ENCODE measurements around the gene IP6K2.

DNA sequence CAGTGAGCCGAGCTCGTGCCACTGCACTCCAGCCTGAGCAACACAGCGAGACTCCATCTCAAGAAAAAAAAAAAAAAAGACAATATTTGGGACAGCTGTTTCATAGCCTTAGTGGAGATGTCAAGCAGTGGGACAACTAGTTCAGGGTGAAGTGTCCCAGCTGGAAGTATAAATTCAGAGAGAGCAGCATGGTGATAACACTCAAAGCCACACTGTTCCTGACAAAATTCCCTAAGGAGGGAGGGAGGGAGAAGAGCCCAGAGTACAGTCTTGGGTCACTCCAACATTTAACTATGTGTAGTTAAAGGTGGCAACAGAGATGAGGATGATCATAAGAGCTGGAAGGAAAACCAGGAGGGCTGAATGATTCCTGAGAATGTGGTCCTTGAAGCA lies 21.1 kb upstream of the IP6K2 start:
- no peak for TF ChIP-seq EZH2 (IDR thresholded peaks at IDR 0.05; ENCODE audit: low read depth, low read length, severe bottlenecking)
- no peak for TF ChIP-seq KDM5A (IDR thresholded peaks at IDR 0.05; ENCODE audit: low read length)
- no peak for TF ChIP-seq ASH2L (IDR thresholded peaks at IDR 0.05; ENCODE audit: low read length)
- TF ChIP-seq, protein P1, sequence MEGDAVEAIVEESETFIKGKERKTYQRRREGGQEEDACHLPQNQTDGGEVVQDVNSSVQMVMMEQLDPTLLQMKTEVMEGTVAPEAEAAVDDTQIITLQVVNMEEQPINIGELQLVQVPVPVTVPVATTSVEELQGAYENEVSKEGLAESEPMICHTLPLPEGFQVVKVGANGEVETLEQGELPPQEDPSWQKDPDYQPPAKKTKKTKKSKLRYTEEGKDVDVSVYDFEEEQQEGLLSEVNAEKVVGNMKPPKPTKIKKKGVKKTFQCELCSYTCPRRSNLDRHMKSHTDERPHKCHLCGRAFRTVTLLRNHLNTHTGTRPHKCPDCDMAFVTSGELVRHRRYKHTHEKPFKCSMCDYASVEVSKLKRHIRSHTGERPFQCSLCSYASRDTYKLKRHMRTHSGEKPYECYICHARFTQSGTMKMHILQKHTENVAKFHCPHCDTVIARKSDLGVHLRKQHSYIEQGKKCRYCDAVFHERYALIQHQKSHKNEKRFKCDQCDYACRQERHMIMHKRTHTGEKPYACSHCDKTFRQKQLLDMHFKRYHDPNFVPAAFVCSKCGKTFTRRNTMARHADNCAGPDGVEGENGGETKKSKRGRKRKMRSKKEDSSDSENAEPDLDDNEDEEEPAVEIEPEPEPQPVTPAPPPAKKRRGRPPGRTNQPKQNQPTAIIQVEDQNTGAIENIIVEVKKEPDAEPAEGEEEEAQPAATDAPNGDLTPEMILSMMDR (IDR thresholded peaks at IDR 0.05; ENCODE audit: control extremely low read depth in 1 of 3, insufficient read depth in 1 of 3, low read depth in 1 of 3, low read length in 3 of 3): no peak
- TF ChIP-seq SP1 (IDR thresholded peaks at IDR 0.05; ENCODE audit: low read depth, low read length): no peak
- no peak for TF ChIP-seq RAD21 (IDR thresholded peaks at IDR 0.05 in 1 of 2, conservative IDR thresholded peaks at IDR 0.05 in 1 of 2; ENCODE audit: low read depth in 2 of 2, low read length in 2 of 2)
- TF ChIP-seq BACH1 (IDR thresholded peaks at IDR 0.05; ENCODE audit: low read length): no peak
- TF ChIP-seq, protein P2, sequence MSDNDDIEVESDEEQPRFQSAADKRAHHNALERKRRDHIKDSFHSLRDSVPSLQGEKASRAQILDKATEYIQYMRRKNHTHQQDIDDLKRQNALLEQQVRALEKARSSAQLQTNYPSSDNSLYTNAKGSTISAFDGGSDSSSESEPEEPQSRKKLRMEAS (IDR thresholded peaks at IDR 0.05): no peak
- no peak for TF ChIP-seq CHD1 (IDR thresholded peaks at IDR 0.05; ENCODE audit: low read depth, low read length)
- no peak for TF ChIP-seq RFX5 (IDR thresholded peaks at IDR 0.05; ENCODE audit: borderline replicate concordance, low read depth, low read length)
- no peak for TF ChIP-seq EP300 (IDR thresholded peaks at IDR 0.05; ENCODE audit: borderline replicate concordance in 1 of 2, low read depth in 2 of 2, low read length in 2 of 2)
